IMR-90 (cell line): ENCODE results near the gene CSN1S1. TPM values are rescaled to one million over a fixed set of nuclear protein-coding genes. Genes with fewer than 3 reads are reported as not detected.

Experiments used
- ATAC-seq: fragments of 200-7000 bp; cut with Tn5 transposase; 2 replicates; pipeline ENCODE4 v1.9.1; 2020; ENCODE audit warnings: low read depth, mild to moderate bottlenecking, moderate library complexity
- BruUV-seq: library from RNA; stranded (reverse); fragments of 400-500 nt; replicated peaks from 2 replicates; lab custom pipeline; 2021; lab: Mats Ljungman, UMichigan
- CTCF ChIA-PET: fragments of 300-600 bp; formaldehyde crosslinking; extraction: SDS; loops from one replicate; lab custom pipeline; 2021; ENCODE audit warnings: antibody characterized with exemption; lab: Yijun Ruan, JAX
- POLR2A ChIA-PET: fragments of 300-600 bp; sonication (Branson Sonifier 250); formaldehyde crosslinking; loops from one replicate; lab custom pipeline; 2022; ENCODE audit warnings: antibody characterized with exemption; ENCODE audit not compliant: unreplicated experiment; lab: Charles Lee
- DNase-seq: peaks from one replicate; pipeline ENCODE4 v3.0.0; 2013
- H2AFZ ChIP-seq: replicated peaks from 2 replicates; pipeline ENCODE3; 2013; ENCODE audit warnings: low read length, mild to moderate bottlenecking; ENCODE audit not compliant: poor library complexity
- H2AK5ac ChIP-seq: 2 replicates; pipeline ENCODE4 v1.6.1; 2013; ENCODE audit warnings: low read depth, low read length, inconsistent platforms
- H2AK9ac ChIP-seq: replicated peaks from 2 replicates; pipeline ENCODE3; 2013; ENCODE audit warnings: mild to moderate bottlenecking, low read depth, low read length, moderate library complexity; ENCODE audit not compliant: poor library complexity
- H2BK120ac ChIP-seq: 2 replicates; pipeline ENCODE4 v1.6.1; 2013; ENCODE audit warnings: low read depth, low read length, inconsistent platforms
- H2BK15ac ChIP-seq: 3 replicates; pipeline ENCODE4 v1.6.1; 2013; ENCODE audit warnings: low read depth, low read length, inconsistent platforms
- H2BK20ac ChIP-seq: 2 replicates; pipeline ENCODE4 v1.6.1; 2013; ENCODE audit warnings: low read depth, mild to moderate bottlenecking, inconsistent platforms, low read length, moderate library complexity
- H2BK5ac ChIP-seq: 2 replicates; pipeline ENCODE4 v1.6.1; 2013; ENCODE audit warnings: mild to moderate bottlenecking, low read depth, low read length, inconsistent platforms; ENCODE audit not compliant: poor library complexity, severe bottlenecking
- H3K14ac ChIP-seq: replicated peaks from 2 replicates; pipeline ENCODE4 v1.6.1; 2013; ENCODE audit warnings: low read depth, low read length, inconsistent platforms
- H3K18ac ChIP-seq: 2 replicates; pipeline ENCODE4 v1.6.1; 2013; ENCODE audit warnings: low read depth, low read length, control low read depth
- H3K23ac ChIP-seq: 2 replicates; pipeline ENCODE4 v1.6.1; 2013; ENCODE audit warnings: low read depth, low read length, inconsistent platforms
- H3K27ac ChIP-seq: 2 replicates; pipeline ENCODE4 v1.5.1; 2013; ENCODE audit warnings: mild to moderate bottlenecking, control low read depth, low read length; ENCODE audit not compliant: insufficient read depth
- H3K27me3 ChIP-seq: 2 replicates; pipeline ENCODE4 v1.6.1; 2013; ENCODE audit warnings: low read length; ENCODE audit not compliant: control insufficient read depth, insufficient read depth
- H3K36me3 ChIP-seq: 2 replicates; pipeline ENCODE4 v1.6.1; 2013; ENCODE audit warnings: low read length, mixed read lengths; ENCODE audit not compliant: control insufficient read depth, insufficient read depth
- H3K4ac ChIP-seq: 2 replicates; pipeline ENCODE4 v1.6.1; 2013; ENCODE audit warnings: low read depth, low read length, inconsistent platforms
- H3K4me1 ChIP-seq: 2 replicates; pipeline ENCODE4 v1.6.1; 2013; ENCODE audit warnings: low read length, mixed read lengths; ENCODE audit not compliant: control insufficient read depth, insufficient read depth
- H3K4me2 ChIP-seq: 2 replicates; pipeline ENCODE4 v1.6.1; 2013; ENCODE audit warnings: low read depth, mild to moderate bottlenecking, control low read depth, low read length, moderate library complexity
- H3K4me3 ChIP-seq: 2 replicates; pipeline ENCODE4 v1.5.1; 2013; ENCODE audit warnings: low read depth, mild to moderate bottlenecking, control low read depth, low read length, moderate library complexity; ENCODE audit not compliant: insufficient read depth
- H3K56ac ChIP-seq: 2 replicates; pipeline ENCODE4 v1.6.1; 2013; ENCODE audit warnings: low read length, inconsistent platforms; ENCODE audit not compliant: insufficient read depth; ENCODE audit errors: extremely low read depth
- H3K79me1 ChIP-seq, 2 experiments: 2 replicates each; pipeline ENCODE4 v1.6.1; 2013; ENCODE audit warnings: low read length in 2 of 2, inconsistent platforms in 1 of 2, low read depth in 1 of 2
- H3K9ac ChIP-seq: 2 replicates; pipeline ENCODE4 v1.6.1; 2013; ENCODE audit warnings: low read depth, low read length, control low read depth
- H3K9me1 ChIP-seq: 2 replicates; pipeline ENCODE4 v1.6.1; 2013; ENCODE audit warnings: low read length, inconsistent platforms; ENCODE audit not compliant: insufficient read depth
- H3K9me3 ChIP-seq: 2 replicates; pipeline ENCODE4 v1.6.1; 2013; ENCODE audit warnings: low read length; ENCODE audit not compliant: control insufficient read depth, insufficient read depth
- H4K20me1 ChIP-seq: 2 replicates; pipeline ENCODE4 v1.6.1; 2013; ENCODE audit warnings: low read length, inconsistent platforms; ENCODE audit not compliant: insufficient read depth
- H4K5ac ChIP-seq: 2 replicates; pipeline ENCODE4 v1.6.1; 2013; ENCODE audit warnings: mild to moderate bottlenecking, low read depth, low read length, control low read depth
- H4K8ac ChIP-seq, 2 experiments: 2 replicates each; pipeline ENCODE4 v1.6.1; 2013; ENCODE audit warnings: low read depth in 2 of 2, low read length in 2 of 2, control low read depth in 1 of 2, inconsistent platforms in 1 of 2
- H4K91ac ChIP-seq: 2 replicates; pipeline ENCODE4 v1.6.1; 2013; ENCODE audit warnings: low read depth, low read length, inconsistent platforms; ENCODE audit not compliant: insufficient read depth
- CEBPB ChIP-seq: IDR thresholded peaks from 2 replicates; pipeline ENCODE4 v1.6.1; 2012; ENCODE audit warnings: low read depth, low read length, improper control_type of control experiment
- FOS ChIP-seq: fragments of 150-350 bp; IDR thresholded peaks from 2 replicates; pipeline ENCODE4 v1.6.1; 2016; ENCODE audit warnings: low read depth, low read length
- MXI1 ChIP-seq: IDR thresholded peaks from 2 replicates; pipeline ENCODE4 v1.6.1; 2012; ENCODE audit warnings: low read depth, mild to moderate bottlenecking, low read length, moderate library complexity, borderline replicate concordance
- NFE2L2 ChIP-seq: fragments of 150-350 bp; IDR thresholded peaks from 2 replicates; pipeline ENCODE4 v1.6.1; 2016; ENCODE audit warnings: low read depth, mild to moderate bottlenecking, low read length
- RAD21 ChIP-seq: IDR thresholded peaks from 2 replicates; pipeline ENCODE4 v1.6.1; 2012; ENCODE audit warnings: low read length, improper control_type of control experiment
- RCOR1 ChIP-seq: IDR thresholded peaks from 2 replicates; pipeline ENCODE4 v1.6.1; 2012; ENCODE audit warnings: mild to moderate bottlenecking, low read length, improper control_type of control experiment; ENCODE audit not compliant: insufficient replicate concordance
- RFX5 ChIP-seq: IDR thresholded peaks from 2 replicates; pipeline ENCODE4 v1.8.0; 2012; ENCODE audit warnings: low read depth, mild to moderate bottlenecking, low read length, moderate library complexity
- WGBS, 2 experiments: methylation state at CpG; one replicate each; pipeline versions ENCODE4 v1.1.5 to v1.1.7; 2013; ENCODE audit warnings: missing lambda C conversion rate in 2 of 2; ENCODE audit not compliant: insufficient read length in 1 of 2; ENCODE audit errors: extremely low coverage in 2 of 2; 5-methylcytosine and 5-hydroxymethylcytosine counted together
- dilution Hi-C: fragments of 300-500 bp; cut with HindIII; formaldehyde crosslinking; loops from one replicate; pipeline ENCODE4 v1.14.3; 2018; ENCODE audit warnings: low sequenced_read_pairs; ENCODE audit not compliant: unreplicated experiment
- in situ Hi-C: fragments of 300-500 bp; cut with MboI; formaldehyde crosslinking; loops from 3 replicates; pipeline ENCODE4 v1.14.3; 2019; ENCODE audit warnings: low sequenced_read_pairs, inconsistent platforms, mixed read lengths
- intact Hi-C: fragments of 100-400 bp; cut with micrococcal nuclease; formaldehyde crosslinking; loops from 2 replicates; pipeline ENCODE4 v1.10.0; 2022
- polyA plus RNA-seq, 3 experiments: library from polyadenylated mRNA; depleted of rRNA; stranded (reverse); fragments of >200 nt; gene quantifications; 2 replicates each; pipeline ENCODE4 v1.2.3, GENCODE V29; 2012; ENCODE audit warnings: low replicate concordance in 1 of 3
- total RNA-seq: library from RNA; depleted of rRNA; stranded (reverse); fragments of >200 nt; gene quantifications from 2 replicates; pipeline ENCODE4 v1.2.3, GENCODE V29; 2012
- TF ChIP-seq, protein P1 (sequence below): fragments of 150-350 bp; IDR thresholded peaks from 2 replicates; pipeline ENCODE4 v1.6.1; 2017; ENCODE audit warnings: mild to moderate bottlenecking, antibody characterized with exemption, low read length, low read depth
- TF ChIP-seq, protein P2 (sequence below): fragments of 150-350 bp; IDR thresholded peaks from 2 replicates; pipeline ENCODE4 v1.6.1; 2016; ENCODE audit warnings: low read depth, mild to moderate bottlenecking, low read length, moderate library complexity, borderline replicate concordance
- TF ChIP-seq, protein P3 (sequence below): conservative IDR thresholded peaks from 2 replicates; pipeline ENCODE4 v1.5.1; 2012; ENCODE audit warnings: mild to moderate bottlenecking, low read depth, low read length, improper control_type of control experiment

Gene CSN1S1
- total and polyA plus RNA-seq, 2 of the 4 experiments (the other 2 are of a cell fraction), result not detected

GRCh38 chr4:69909195-69909594 is 21.7 kb upstream of the CSN1S1 start:
- no peak overlapping the region for H3K9ac ChIP-seq
- ChIA-PET POLR2A (no interaction called here), CTCF (no interaction called here)
- H2BK20ac ChIP-seq, result no peak overlapping the region
- ATAC-seq (no peak), DNase-seq (no peak)
- dilution Hi-C loops (no loop called here), in situ Hi-C loops (no loop called here), intact Hi-C loops (no loop called here)
- H3K18ac ChIP-seq, result no peak overlapping the region
- H3K4me2 ChIP-seq, result no peak overlapping the region
- no peak overlapping the region for H2AFZ ChIP-seq
- no peak overlapping the region for H3K4ac ChIP-seq
- H3K9me3 ChIP-seq, result no peaks in the 10 kb centered on the region
- H3K79me1 ChIP-seq, result no peaks in the 10 kb centered on the region
- no peak overlapping the region for H3K14ac ChIP-seq
- no peaks in the 10 kb centered on the region for H4K20me1 ChIP-seq
- no TSS peak for BruUV-seq
- no peak overlapping the region for H4K8ac ChIP-seq
- H3K56ac ChIP-seq, result no peak overlapping the region
- no peak overlapping the region for H2AK5ac ChIP-seq
- no peaks in the 10 kb centered on the region for H3K27me3 ChIP-seq
- H4K5ac ChIP-seq, result no peak overlapping the region
- no peak overlapping the region for H2AK9ac ChIP-seq
- no peak overlapping the region for H3K23ac ChIP-seq
- H3K4me3 ChIP-seq, result no peak overlapping the region
- H3K9me1 ChIP-seq, result no peaks in the 10 kb centered on the region
- H3K36me3 ChIP-seq, result no peaks in the 10 kb centered on the region
- TF ChIP-seq CEBPB, result no peak
- TF ChIP-seq RAD21, result no peak
- TF ChIP-seq FOS, result no peak
- TF ChIP-seq, protein P1, sequence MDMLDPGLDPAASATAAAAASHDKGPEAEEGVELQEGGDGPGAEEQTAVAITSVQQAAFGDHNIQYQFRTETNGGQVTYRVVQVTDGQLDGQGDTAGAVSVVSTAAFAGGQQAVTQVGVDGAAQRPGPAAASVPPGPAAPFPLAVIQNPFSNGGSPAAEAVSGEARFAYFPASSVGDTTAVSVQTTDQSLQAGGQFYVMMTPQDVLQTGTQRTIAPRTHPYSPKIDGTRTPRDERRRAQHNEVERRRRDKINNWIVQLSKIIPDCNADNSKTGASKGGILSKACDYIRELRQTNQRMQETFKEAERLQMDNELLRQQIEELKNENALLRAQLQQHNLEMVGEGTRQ, result no peak
- TF ChIP-seq, protein P2, sequence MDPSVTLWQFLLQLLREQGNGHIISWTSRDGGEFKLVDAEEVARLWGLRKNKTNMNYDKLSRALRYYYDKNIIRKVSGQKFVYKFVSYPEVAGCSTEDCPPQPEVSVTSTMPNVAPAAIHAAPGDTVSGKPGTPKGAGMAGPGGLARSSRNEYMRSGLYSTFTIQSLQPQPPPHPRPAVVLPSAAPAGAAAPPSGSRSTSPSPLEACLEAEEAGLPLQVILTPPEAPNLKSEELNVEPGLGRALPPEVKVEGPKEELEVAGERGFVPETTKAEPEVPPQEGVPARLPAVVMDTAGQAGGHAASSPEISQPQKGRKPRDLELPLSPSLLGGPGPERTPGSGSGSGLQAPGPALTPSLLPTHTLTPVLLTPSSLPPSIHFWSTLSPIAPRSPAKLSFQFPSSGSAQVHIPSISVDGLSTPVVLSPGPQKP, result no peak
- TF ChIP-seq RCOR1, result no peak
- TF ChIP-seq, protein P3, sequence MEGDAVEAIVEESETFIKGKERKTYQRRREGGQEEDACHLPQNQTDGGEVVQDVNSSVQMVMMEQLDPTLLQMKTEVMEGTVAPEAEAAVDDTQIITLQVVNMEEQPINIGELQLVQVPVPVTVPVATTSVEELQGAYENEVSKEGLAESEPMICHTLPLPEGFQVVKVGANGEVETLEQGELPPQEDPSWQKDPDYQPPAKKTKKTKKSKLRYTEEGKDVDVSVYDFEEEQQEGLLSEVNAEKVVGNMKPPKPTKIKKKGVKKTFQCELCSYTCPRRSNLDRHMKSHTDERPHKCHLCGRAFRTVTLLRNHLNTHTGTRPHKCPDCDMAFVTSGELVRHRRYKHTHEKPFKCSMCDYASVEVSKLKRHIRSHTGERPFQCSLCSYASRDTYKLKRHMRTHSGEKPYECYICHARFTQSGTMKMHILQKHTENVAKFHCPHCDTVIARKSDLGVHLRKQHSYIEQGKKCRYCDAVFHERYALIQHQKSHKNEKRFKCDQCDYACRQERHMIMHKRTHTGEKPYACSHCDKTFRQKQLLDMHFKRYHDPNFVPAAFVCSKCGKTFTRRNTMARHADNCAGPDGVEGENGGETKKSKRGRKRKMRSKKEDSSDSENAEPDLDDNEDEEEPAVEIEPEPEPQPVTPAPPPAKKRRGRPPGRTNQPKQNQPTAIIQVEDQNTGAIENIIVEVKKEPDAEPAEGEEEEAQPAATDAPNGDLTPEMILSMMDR, result no peak
- no peak for TF ChIP-seq NFE2L2
- TF ChIP-seq MXI1, result no peak
- no peak for TF ChIP-seq RFX5
- H3K4me1 ChIP-seq, result no peaks in the 10 kb centered on the region
- no peak overlapping the region for H2BK5ac ChIP-seq
- H3K27ac ChIP-seq, result no peak overlapping the region
- no peak overlapping the region for H2BK15ac ChIP-seq
- no peak overlapping the region for H4K91ac ChIP-seq
- H2BK120ac ChIP-seq, result no peak overlapping the region
- WGBS, 2 experiments, result 80% methylated on average over 2 of the region's 4 CpGs; no CpG with 5 or more reads in 1 of the 2 experiments
